ENCODE results near the gene PPP1R14B.
"Not testable (repeated sequence)": the region's sequence is repeated elsewhere in the genome, so short reads cannot be mapped to it uniquely, and the experiment has no call there.

Gene PPP1R14B

GRCh38 chr11:64249563-64250414, 3.0 kb upstream of the PPP1R14B start:
- ChIA-PET POLR2A (interaction anchor here (1.2 to 1.7 kb wide), 4 partner anchors 18 to 68 kb away, joined by 3 to 10 read pairs (median 5); partner anchors contain the start of genes FERMT3 and TRMT112), CTCF (interaction anchor here (1.0 to 12.2 kb wide), 13 partner anchors 10 to 108 kb away, joined by 3 to 177 read pairs (median 6); partner anchors contain the start of genes BAD, CATSPERZ and FERMT3)
- no peak overlapping the region for H3K27ac ChIP-seq (ENCODE audit: insufficient read depth in 1 of 2, low read depth in 1 of 2, low read length in 2 of 2, poor library complexity in 1 of 2, severe bottlenecking in 2 of 2)
- no peak for DNase-seq
- H3K27me3 ChIP-seq (replicated peaks in 2 of 5; ENCODE audit: control insufficient read depth in 4 of 5, insufficient read depth in 5 of 5, low read length in 4 of 5): no peaks in the 10 kb centered on the region
- H3K4me3 ChIP-seq (ENCODE audit: control insufficient read depth in 1 of 7, extremely low read depth in 1 of 7, insufficient read depth in 4 of 7, low read depth in 2 of 7, low read length in 6 of 7): peak overlapping the region in 2 of 7 experiments; percentile 33 to 55
- peaks cover 0 to 12% (median 2%) of the 10 kb centered on the region in 4 experiments for H3K36me3 ChIP-seq (ENCODE audit: control insufficient read depth in 4 of 4, insufficient read depth in 4 of 4, low read length in 3 of 4)
- peaks cover 0 to 65% (median 62%) of the 10 kb centered on the region in 4 experiments for H3K4me1 ChIP-seq (ENCODE audit: control extremely low read depth in 1 of 4, control insufficient read depth in 4 of 4, insufficient read depth in 4 of 4, low read length in 3 of 4)
- WGBS (ENCODE audit: insufficient coverage): 87% methylated on average over 7 of the region's 8 CpGs
- no peaks in the 10 kb centered on the region for H3K9me3 ChIP-seq (ENCODE audit: control extremely low read depth in 1 of 5, control insufficient read depth in 4 of 5, insufficient read depth in 2 of 5, low read depth in 1 of 5, low read length in 4 of 5)

- Histone ChIP-seq H3K4me1 (ENCODE audit: control extremely low read depth in 1 of 4, control insufficient read depth in 4 of 4, insufficient read depth in 4 of 4, low read length in 3 of 4) (peaks cover 0 to 72% (median 68%) of the 10 kb centered on the region in 4 experiments), H3K4me3 (ENCODE audit: control insufficient read depth in 1 of 7, extremely low read depth in 1 of 7, insufficient read depth in 4 of 7, low read depth in 2 of 7, low read length in 6 of 7) (no peak overlapping the region), H3K9me3 (ENCODE audit: control extremely low read depth in 1 of 5, control insufficient read depth in 4 of 5, insufficient read depth in 2 of 5, low read depth in 1 of 5, low read length in 4 of 5) (no peaks in the 10 kb centered on the region), H3K36me3 (ENCODE audit: control insufficient read depth in 4 of 4, insufficient read depth in 4 of 4, low read length in 3 of 4) (peaks cover 0 to 7% (median 3%) of the 10 kb centered on the region in 4 experiments), H3K27me3 (replicated peaks in 2 of 5; ENCODE audit: control insufficient read depth in 4 of 5, insufficient read depth in 5 of 5, low read length in 4 of 5) (no peaks in the 10 kb centered on the region), H3K27ac (ENCODE audit: insufficient read depth in 1 of 2, low read depth in 1 of 2, low read length in 2 of 2, poor library complexity in 1 of 2, severe bottlenecking in 2 of 2) (no peak overlapping the region)
- no peak for DNase-seq
- POLR2A ChIA-PET: interaction anchor here (1.6 kb wide), 1 partner anchor 19 kb away, joined by 4 read pairs; no protein-coding TSS in a partner anchor
- CTCF ChIA-PET: interaction anchor here (1.2 to 12.2 kb wide), 6 partner anchors 11 to 54 kb away, joined by 3 to 177 read pairs (median 24); partner anchors contain the start of genes CATSPERZ and FERMT3
- WGBS (ENCODE audit: insufficient coverage): 100% methylated on average over 4 of the region's 4 CpGs
Measured at GRCh38 chr11:64249038-64249437, 2.3 kb upstream of the PPP1R14B start.

DNA sequence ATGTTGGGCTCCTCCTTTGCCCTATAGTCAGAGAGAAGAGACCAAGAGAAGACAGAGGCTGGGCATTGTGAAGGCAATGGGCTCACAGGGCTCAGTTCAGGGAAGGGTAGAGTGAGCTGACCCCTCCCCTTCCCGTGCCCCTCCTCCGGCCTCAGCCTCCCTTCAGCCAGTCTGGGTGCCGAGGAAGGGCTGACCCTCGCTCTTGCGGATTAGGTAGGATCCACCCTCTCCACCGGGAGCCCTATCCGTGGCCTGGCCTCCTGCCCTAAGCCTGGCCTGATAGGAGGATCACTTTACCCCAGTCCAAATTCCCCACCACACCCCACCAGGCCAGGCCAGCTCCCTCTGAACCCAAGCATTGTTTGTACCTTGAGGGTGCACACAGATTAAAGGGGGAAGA, 1.8 kb upstream of the PPP1R14B start:
- no peak overlapping the region for H3K4me3 ChIP-seq (ENCODE audit: control insufficient read depth in 1 of 7, extremely low read depth in 1 of 7, insufficient read depth in 4 of 7, low read depth in 2 of 7, low read length in 6 of 7)
- H3K9me3 ChIP-seq (ENCODE audit: control extremely low read depth in 1 of 5, control insufficient read depth in 4 of 5, insufficient read depth in 2 of 5, low read depth in 1 of 5, low read length in 4 of 5): no peaks in the 10 kb centered on the region
- H3K27me3 ChIP-seq (replicated peaks in 2 of 5; ENCODE audit: control insufficient read depth in 4 of 5, insufficient read depth in 5 of 5, low read length in 4 of 5): no peaks in the 10 kb centered on the region
- CTCF ChIA-PET: interaction anchor here (1.2 to 12.2 kb wide), 5 partner anchors 12 to 54 kb away, joined by 3 to 177 read pairs (median 37); partner anchors contain the start of genes CATSPERZ and FERMT3
- H3K36me3 ChIP-seq (ENCODE audit: control insufficient read depth in 4 of 4, insufficient read depth in 4 of 4, low read length in 3 of 4): peaks cover 0 to 10% (median 7%) of the 10 kb centered on the region in 4 experiments
- peaks cover 0 to 74% (median 72%) of the 10 kb centered on the region in 4 experiments for H3K4me1 ChIP-seq (ENCODE audit: control extremely low read depth in 1 of 4, control insufficient read depth in 4 of 4, insufficient read depth in 4 of 4, low read length in 3 of 4)
- no peak overlapping the region for H3K27ac ChIP-seq (ENCODE audit: insufficient read depth in 1 of 2, low read depth in 1 of 2, low read length in 2 of 2, poor library complexity in 1 of 2, severe bottlenecking in 2 of 2)
- DNase-seq: no peak
- WGBS (ENCODE audit: insufficient coverage): 93% methylated on average over 2 of the region's 7 CpGs
- POLR2A ChIA-PET: no interaction called here

GRCh38 chr11:64247729-64248531, 1.2 kb upstream of the PPP1R14B start:
- POLR2A ChIA-PET: interaction anchor here (1.0 kb wide), 1 partner anchor 37 kb away, joined by 3 read pairs; the partner anchor contains the start of gene GPR137
- H3K27ac ChIP-seq (ENCODE audit: insufficient read depth in 1 of 2, low read depth in 1 of 2, low read length in 2 of 2, poor library complexity in 1 of 2, severe bottlenecking in 2 of 2): no peak overlapping the region
- no peak for DNase-seq
- H3K4me3 ChIP-seq (ENCODE audit: control insufficient read depth in 1 of 7, extremely low read depth in 1 of 7, insufficient read depth in 4 of 7, low read depth in 2 of 7, low read length in 6 of 7): peak overlapping the region in 6 of 7 experiments; percentile 50 to 98 (median 86)
- CTCF ChIA-PET: interaction anchor here (2.0 to 12.2 kb wide), 4 partner anchors 11 to 55 kb away, joined by 6 to 177 read pairs (median 72); partner anchors contain the start of genes CATSPERZ and FERMT3
- no peaks in the 10 kb centered on the region for H3K9me3 ChIP-seq (ENCODE audit: control extremely low read depth in 1 of 5, control insufficient read depth in 4 of 5, insufficient read depth in 2 of 5, low read depth in 1 of 5, low read length in 4 of 5)
- 58% methylated on average over 27 of the region's 31 CpGs for WGBS (ENCODE audit: insufficient coverage)
- peaks cover 0 to 79% (median 78%) of the 10 kb centered on the region in 4 experiments for H3K4me1 ChIP-seq (ENCODE audit: control extremely low read depth in 1 of 4, control insufficient read depth in 4 of 4, insufficient read depth in 4 of 4, low read length in 3 of 4)
- H3K36me3 ChIP-seq (ENCODE audit: control insufficient read depth in 4 of 4, insufficient read depth in 4 of 4, low read length in 3 of 4): peaks cover 0 to 17% (median 12%) of the 10 kb centered on the region in 4 experiments
- no peaks in the 10 kb centered on the region for H3K27me3 ChIP-seq (replicated peaks in 2 of 5; ENCODE audit: control insufficient read depth in 4 of 5, insufficient read depth in 5 of 5, low read length in 4 of 5)

DNA sequence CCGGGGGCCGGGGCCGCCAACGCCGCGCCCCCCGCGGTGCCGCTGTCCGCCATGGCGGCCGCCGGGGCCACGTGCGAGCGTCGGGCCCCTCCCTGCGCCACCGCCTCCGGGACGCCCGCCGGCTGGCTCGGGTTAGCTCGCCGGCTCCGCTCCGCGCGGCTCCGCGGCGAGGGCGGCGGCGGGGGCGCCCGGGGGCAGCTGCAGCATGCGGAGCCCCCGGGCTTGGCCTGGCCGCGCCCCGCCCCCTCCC, 197 bp downstream of the PPP1R14B start:
- 6% methylated on average over 9 of the region's 43 CpGs for WGBS (ENCODE audit: insufficient coverage)
- ChIA-PET POLR2A (interaction anchor here (1.4 to 7.6 kb wide), 2 partner anchors 39 to 40 kb away, joined by 3 to 74 read pairs; partner anchors contain the start of gene FERMT3), CTCF (interaction anchor here (1.4 to 12.2 kb wide), 5 partner anchors 14 to 106 kb away, joined by 3 to 177 read pairs (median 7); partner anchors contain the start of gene FERMT3)
- peak overlapping the region in 6 of 7 experiments; percentile 52 to 98 (median 86) for H3K4me3 ChIP-seq (ENCODE audit: control insufficient read depth in 1 of 7, extremely low read depth in 1 of 7, insufficient read depth in 4 of 7, low read depth in 2 of 7, low read length in 6 of 7)
- peaks cover 2 to 78% (median 76%) of the 10 kb centered on the region in 4 experiments for H3K4me1 ChIP-seq (ENCODE audit: control extremely low read depth in 1 of 4, control insufficient read depth in 4 of 4, insufficient read depth in 4 of 4, low read length in 3 of 4)
- DNase-seq; H3K9me3 ChIP-seq (ENCODE audit: control extremely low read depth in 1 of 5, control insufficient read depth in 4 of 5, insufficient read depth in 2 of 5, low read depth in 1 of 5, low read length in 4 of 5); H3K27me3 ChIP-seq (replicated peaks in 2 of 5; ENCODE audit: control insufficient read depth in 4 of 5, insufficient read depth in 5 of 5, low read length in 4 of 5); H3K27ac ChIP-seq (ENCODE audit: insufficient read depth in 1 of 2, low read depth in 1 of 2, low read length in 2 of 2, poor library complexity in 1 of 2, severe bottlenecking in 2 of 2): not testable (repeated sequence)
- peaks cover 0 to 20% (median 12%) of the 10 kb centered on the region in 4 experiments for H3K36me3 ChIP-seq (ENCODE audit: control insufficient read depth in 4 of 4, insufficient read depth in 4 of 4, low read length in 3 of 4)

DNA sequence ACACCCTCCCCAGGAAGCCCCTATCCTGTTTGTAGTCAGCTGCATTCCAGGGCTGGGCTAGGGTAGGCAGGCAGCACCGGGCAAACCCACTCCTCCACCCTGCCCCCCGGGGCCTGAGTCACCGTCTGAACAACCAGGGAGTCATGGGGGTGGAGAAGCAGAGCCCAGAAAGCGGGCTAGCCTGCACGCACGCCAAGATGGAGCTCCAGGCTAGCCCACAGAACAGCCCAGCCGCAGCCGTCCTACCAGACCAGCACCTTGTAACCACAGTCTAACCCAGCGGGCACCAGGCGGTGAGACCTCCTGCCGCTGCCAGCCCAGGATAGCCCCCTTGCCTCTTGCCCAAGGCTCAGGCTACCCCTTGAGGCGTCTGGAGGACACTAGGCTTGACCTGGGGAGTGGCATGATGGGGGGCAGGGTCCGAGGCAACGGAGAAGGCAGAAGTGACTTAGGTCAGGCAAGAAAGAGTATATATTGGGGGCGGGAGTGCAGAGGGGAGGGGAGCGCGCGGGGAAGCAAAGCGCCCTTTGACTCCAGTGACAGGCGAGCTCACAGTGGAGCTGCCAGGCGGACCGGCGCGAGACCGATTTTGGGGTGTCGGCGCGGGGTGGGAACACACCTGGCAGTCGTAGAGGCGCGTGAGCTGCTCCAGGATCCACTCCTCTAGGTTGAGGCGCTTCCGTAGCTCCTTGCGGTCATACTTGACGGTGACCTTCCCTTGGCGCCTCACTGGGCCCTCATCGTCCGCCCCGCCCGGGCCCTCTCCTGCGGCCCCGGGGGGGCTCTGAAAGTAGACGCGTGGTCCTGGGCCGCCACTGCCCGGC, 734 bp downstream of the PPP1R14B start:
- CTCF ChIA-PET: interaction anchor here (0.6 to 12.2 kb wide), 12 partner anchors 10 to 109 kb away, joined by 3 to 177 read pairs (median 4); partner anchors contain the start of genes FERMT3 and VEGFB
- H3K36me3 ChIP-seq (ENCODE audit: control insufficient read depth in 4 of 4, insufficient read depth in 4 of 4, low read length in 3 of 4): peaks cover 0 to 20% (median 12%) of the 10 kb centered on the region in 4 experiments
- peak; percentile 83 to 93 (median 89) for DNase-seq
- H3K4me1 ChIP-seq (ENCODE audit: control extremely low read depth in 1 of 4, control insufficient read depth in 4 of 4, insufficient read depth in 4 of 4, low read length in 3 of 4): peaks cover 2 to 76% (median 75%) of the 10 kb centered on the region in 4 experiments
- H3K27ac ChIP-seq (ENCODE audit: insufficient read depth in 1 of 2, low read depth in 1 of 2, low read length in 2 of 2, poor library complexity in 1 of 2, severe bottlenecking in 2 of 2): peak overlapping the region in 1 of 2 experiments; percentile 75
- peak overlapping the region; percentile 52 to 98 (median 85) for H3K4me3 ChIP-seq (ENCODE audit: control insufficient read depth in 1 of 7, extremely low read depth in 1 of 7, insufficient read depth in 4 of 7, low read depth in 2 of 7, low read length in 6 of 7)
- no peaks in the 10 kb centered on the region for H3K27me3 ChIP-seq (replicated peaks in 2 of 5; ENCODE audit: control insufficient read depth in 4 of 5, insufficient read depth in 5 of 5, low read length in 4 of 5)
- POLR2A ChIA-PET: interaction anchor here (0.6 to 7.6 kb wide), 5 partner anchors 16 to 497 kb away, joined by 3 to 74 read pairs (median 3); partner anchors contain the start of genes DNAJC4, FERMT3, NUDT22 and TRPT1
- 0% methylated on average over 26 of the region's 46 CpGs for WGBS (ENCODE audit: insufficient coverage)
- H3K9me3 ChIP-seq (ENCODE audit: control extremely low read depth in 1 of 5, control insufficient read depth in 4 of 5, insufficient read depth in 2 of 5, low read depth in 1 of 5, low read length in 4 of 5): no peaks in the 10 kb centered on the region

Data from common myeloid progenitor, CD34-positive (primary cell).